Mucosa of descending colon (tissue), 3 donors: Measurements from ENCODE around the gene SMG6. TPM values are rescaled to one million over a fixed set of nuclear protein-coding genes. Genes with fewer than 3 reads are reported as not detected.

ENCODE experiments used
- ATAC-seq: fragments of 200-7000 bp; cut with Tn5 transposase; one replicate; pipeline ENCODE4 v1.9.1; 2020; ENCODE audit warnings: mild to moderate bottlenecking, moderate library complexity
- DNase-seq, 3 donors: peaks; one replicate each; pipeline ENCODE4 v3.0.0-alpha.2; 2020
- H3K36me3 ChIP-seq: fragments of 200-600 bp; one replicate; pipeline ENCODE4 v1.8.0; 2021; ENCODE audit warnings: low read depth, mild to moderate bottlenecking
- H3K4me1 ChIP-seq: fragments of 200-600 bp; one replicate; pipeline ENCODE4 v1.8.0; 2021; ENCODE audit warnings: low read depth, mild to moderate bottlenecking
- H3K4me3 ChIP-seq: fragments of 200-600 bp; one replicate; pipeline ENCODE4 v1.8.0; 2021; ENCODE audit warnings: mild to moderate bottlenecking
- H3K9me3 ChIP-seq: fragments of 200-600 bp; one replicate; pipeline ENCODE4 v1.8.0; 2021; ENCODE audit warnings: mild to moderate bottlenecking
- intact Hi-C, 2 donors: fragments of 100-400 bp; cut with DNase I in 1 of 2; cut with micrococcal nuclease in 1 of 2; formaldehyde crosslinking; loops; one replicate each; pipeline versions ENCODE4 v1.11.0 to v1.11.1; 2022; cut with DNase I, micrococcal nuclease
- total RNA-seq, 3 donors: library from RNA; stranded (reverse); fragmentation: NEBNext Ultra II Directional in 2 of 3; extraction: Animal tissue kit (Norgen Biotek cat#: 25700) in 2 of 3; gene quantifications; one replicate each; pipeline versions ENCODE4 v1.2.1 to v1.2.4, GENCODE V29; 2021 to 2023
- TF ChIP-seq, protein P1 (sequence below): fragments of 200-600 bp; IDR thresholded peaks from one replicate; pipeline ENCODE4 v1.8.0; 2022; ENCODE audit warnings: antibody characterized with exemption, mild to moderate bottlenecking
- donor health status: DM: no; HTN: no; CAD: no; lungs with moderate emphysema.
- donor health status: DM: no; HTN: no; CAD: no.
- donor health status: DM: no; HTN: yes; CAD: no.

Gene SMG6
- total RNA-seq, 3 donors from 2014 or later, result 25.9 to 41.6 (median 38.8) TPM

DNA sequence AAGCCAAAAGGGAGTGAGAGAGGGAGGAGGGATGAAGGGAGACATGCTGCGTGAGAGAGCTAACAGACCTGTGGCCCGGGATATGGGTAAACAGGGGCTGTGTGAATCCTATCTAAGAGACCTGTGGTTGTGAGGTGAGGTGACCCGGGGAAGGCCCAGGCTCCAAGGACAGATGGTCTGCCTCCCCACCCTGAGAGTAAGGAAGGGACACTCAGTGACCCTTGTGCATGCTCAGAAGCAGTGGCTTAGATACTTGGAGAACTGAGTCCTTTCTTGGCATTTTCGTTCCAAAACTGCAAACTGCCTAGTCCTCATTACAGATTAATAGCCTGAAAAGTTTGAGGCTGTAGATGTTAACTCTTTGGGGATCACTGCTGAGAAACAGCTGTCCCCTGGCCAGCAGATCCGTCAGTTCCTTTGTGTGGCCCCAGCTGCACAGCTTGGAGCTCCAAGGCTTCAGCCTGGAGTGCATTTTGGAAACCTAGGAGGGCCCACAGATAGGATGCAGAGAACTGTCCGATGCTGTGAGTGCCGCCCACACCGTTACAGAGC, 121.6 kb downstream of the SMG6 start:
- Histone ChIP-seq H3K36me3 (peaks cover 8% of the 10 kb centered on the region), H3K4me3 (no peak overlapping the region), H3K9me3 (no peaks in the 10 kb centered on the region), H3K4me1 (peaks cover 21% of the 10 kb centered on the region)
- ATAC-seq (no peak), DNase-seq (no peak)
- intact Hi-C loops, result no loop called here
- TF ChIP-seq, protein P1, sequence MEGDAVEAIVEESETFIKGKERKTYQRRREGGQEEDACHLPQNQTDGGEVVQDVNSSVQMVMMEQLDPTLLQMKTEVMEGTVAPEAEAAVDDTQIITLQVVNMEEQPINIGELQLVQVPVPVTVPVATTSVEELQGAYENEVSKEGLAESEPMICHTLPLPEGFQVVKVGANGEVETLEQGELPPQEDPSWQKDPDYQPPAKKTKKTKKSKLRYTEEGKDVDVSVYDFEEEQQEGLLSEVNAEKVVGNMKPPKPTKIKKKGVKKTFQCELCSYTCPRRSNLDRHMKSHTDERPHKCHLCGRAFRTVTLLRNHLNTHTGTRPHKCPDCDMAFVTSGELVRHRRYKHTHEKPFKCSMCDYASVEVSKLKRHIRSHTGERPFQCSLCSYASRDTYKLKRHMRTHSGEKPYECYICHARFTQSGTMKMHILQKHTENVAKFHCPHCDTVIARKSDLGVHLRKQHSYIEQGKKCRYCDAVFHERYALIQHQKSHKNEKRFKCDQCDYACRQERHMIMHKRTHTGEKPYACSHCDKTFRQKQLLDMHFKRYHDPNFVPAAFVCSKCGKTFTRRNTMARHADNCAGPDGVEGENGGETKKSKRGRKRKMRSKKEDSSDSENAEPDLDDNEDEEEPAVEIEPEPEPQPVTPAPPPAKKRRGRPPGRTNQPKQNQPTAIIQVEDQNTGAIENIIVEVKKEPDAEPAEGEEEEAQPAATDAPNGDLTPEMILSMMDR, result no peak

DNA sequence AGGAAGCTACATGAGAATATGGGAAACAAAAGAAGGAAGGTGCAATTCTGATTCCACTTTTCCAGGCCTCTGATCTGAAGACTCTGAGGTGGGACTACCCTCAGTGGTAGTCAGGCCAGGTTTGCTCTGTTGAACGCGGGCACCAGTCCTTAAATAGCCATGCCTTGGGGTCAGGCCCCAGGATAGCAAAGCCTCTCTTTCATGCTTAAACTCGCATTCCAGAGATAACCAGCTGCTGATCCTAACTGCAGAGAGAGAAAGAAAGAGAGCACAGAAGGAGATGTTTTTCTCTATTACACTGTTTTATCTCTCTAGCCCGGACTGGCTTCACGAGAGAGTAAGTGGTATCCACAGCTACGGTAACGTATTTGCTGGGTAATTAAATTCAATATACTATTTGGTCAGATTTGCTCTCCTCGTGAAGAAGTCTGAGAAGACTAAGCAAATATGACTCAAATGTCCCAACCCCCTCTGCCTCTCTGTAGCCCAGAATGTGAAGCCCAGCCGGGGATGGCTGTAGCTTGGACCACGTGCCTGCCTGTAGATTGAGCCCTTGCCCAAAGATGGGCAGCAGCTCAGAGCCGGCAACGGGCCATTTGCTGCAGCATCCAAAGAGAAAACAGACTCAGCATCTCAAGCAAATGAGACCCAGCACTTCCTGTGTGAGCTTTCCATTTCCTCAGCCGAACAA, 122.2 kb downstream of the SMG6 start:
- DNase-seq (peak; percentile 53 to 71 (median 59)), ATAC-seq (peak; percentile 52)
- H3K9me3 ChIP-seq, result no peaks in the 10 kb centered on the region
- intact Hi-C loops, result no loop called here
- TF ChIP-seq, protein P1, result no peak
- peaks cover 4% of the 10 kb centered on the region for H3K36me3 ChIP-seq
- peaks cover 26% of the 10 kb centered on the region for H3K4me1 ChIP-seq
- no peak overlapping the region for H3K4me3 ChIP-seq

DNA sequence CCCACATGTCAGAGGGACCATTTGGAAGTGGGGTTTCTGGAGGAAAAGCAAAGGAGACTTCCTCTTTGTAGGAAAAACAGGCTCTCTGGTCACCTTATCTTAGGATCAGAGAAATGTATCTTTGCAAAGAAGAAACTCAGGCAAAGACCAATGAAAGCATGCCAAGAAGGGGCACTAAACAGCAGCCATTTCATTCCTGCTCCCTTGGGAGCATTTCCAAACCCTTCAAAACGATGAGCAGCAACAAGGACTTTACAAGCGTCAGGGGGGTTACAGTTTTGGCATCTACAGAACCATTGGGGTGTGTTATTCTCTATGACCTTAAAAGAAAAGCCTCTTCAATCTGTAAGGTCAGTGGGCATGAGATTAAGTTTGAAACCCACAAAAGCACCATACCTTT, 122.8 kb downstream of the SMG6 start:
- Histone ChIP-seq H3K9me3 (no peaks in the 10 kb centered on the region), H3K36me3 (peaks cover under 1% of the 10 kb centered on the region), H3K4me1 (peaks cover 26% of the 10 kb centered on the region), H3K4me3 (no peak overlapping the region)
- DNase-seq, result no peak
- TF ChIP-seq, protein P1, result no peak
- no peak for ATAC-seq
- intact Hi-C loops, result no loop called here

DNA sequence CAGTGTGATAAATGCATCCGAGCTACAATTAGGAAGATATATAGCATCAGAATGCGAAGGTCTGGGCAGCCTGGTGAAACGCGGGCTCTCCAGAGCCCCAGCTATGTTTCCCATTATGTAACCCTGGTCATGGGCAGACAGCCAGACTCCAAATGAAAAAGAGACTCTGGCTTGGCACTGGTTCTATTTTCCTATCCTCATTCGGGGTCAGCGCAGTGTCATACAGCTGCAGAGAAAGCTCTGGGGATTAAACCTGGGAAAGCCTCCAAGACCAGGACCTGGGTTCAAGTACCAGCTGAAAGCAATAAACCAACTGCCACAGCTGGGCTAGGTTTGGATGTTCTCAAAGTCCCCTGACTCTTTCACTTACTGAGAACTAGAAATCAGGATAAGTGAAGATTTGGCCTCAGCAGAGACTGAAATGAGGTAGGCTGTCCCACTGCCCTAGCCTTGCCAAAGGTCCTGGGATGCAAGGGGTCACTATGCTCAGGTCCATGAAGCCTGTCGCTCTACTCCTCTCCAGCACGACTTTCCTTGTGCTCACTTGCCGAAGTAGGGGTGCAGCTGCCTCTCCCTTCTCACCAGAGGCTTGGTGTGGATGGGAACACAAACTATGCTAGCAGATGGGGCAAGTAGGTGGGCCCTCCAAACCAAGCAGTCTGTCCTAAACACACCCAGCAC, 123.8 kb downstream of the SMG6 start:
- H3K4me1 ChIP-seq, result peaks cover 26% of the 10 kb centered on the region
- no peaks in the 10 kb centered on the region for H3K36me3 ChIP-seq
- H3K4me3 ChIP-seq, result no peak overlapping the region
- DNase-seq, result peak in 1 of 3 donors; percentile 72
- peak; percentile 32 for ATAC-seq
- TF ChIP-seq, protein P1, result no peak
- intact Hi-C loops, result no loop called here
- H3K9me3 ChIP-seq, result no peaks in the 10 kb centered on the region

DNA sequence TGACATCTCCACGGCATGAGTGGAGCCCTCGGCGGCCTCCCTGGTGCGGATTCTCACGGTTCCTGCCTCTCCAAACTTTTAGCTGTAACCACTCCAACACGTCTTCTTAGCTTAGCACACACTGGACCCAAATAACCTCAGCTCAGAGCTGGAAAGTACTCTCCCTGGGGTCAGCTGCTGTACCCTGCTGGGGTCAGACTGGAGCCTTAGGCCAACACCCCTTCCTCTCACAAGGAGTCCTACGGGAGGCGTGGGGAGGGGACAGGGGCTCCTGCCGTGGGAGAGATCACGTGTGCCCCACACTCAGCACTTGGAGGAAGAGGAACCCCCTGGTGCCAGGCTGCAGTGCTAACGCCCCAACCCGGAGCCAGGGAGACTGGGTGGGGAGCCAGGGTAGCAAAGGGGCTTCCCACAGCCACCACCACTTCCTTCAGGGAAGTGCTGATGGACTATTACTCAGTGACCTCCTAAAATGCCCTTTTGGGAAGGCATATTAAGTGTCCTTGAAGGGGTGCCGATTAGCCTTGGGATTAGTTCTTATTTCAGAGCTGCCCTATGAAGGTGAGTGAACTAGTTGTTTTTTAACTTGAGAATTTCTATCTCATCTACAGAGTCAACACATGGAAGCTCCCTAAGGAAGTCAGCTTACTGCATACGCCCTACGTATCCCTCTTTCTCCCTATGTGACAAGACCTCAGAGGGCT, 124.6 kb downstream of the SMG6 start:
- intact Hi-C loops, result no loop called here
- no peak overlapping the region for H3K4me3 ChIP-seq
- H3K36me3 ChIP-seq, result no peaks in the 10 kb centered on the region
- TF ChIP-seq, protein P1, result no peak
- ATAC-seq, result no peak
- H3K9me3 ChIP-seq, result no peaks in the 10 kb centered on the region
- H3K4me1 ChIP-seq, result peaks cover 26% of the 10 kb centered on the region
- peak in 2 of 3 donors; percentile 41 to 53 for DNase-seq
